Endothelial cell of umbilical vein (primary cell): ENCODE results near the gene SRRM3. TPM values are rescaled to one million over a fixed set of nuclear protein-coding genes. Genes with fewer than 3 reads are reported as not detected.

Experiments
- BruUV-seq: library from RNA; stranded (reverse); fragments of 400-500 nt; replicated peaks from 2 replicates; lab custom pipeline; 2021; lab: Mats Ljungman, UMichigan
- CTCF ChIA-PET: fragments of 300-600, 350-600 bp; sonication (Branson Sonifier 250); formaldehyde crosslinking; loops from one replicate; lab custom pipeline; 2021; ENCODE audit warnings: antibody characterized with exemption, inconsistent platforms; lab: Charles Lee
- POLR2A ChIA-PET: fragments of 300-600, 350-600 bp; sonication (Branson Sonifier 250); formaldehyde crosslinking; loops from one replicate; lab custom pipeline; 2021; ENCODE audit warnings: antibody characterized with exemption, inconsistent platforms; lab: Charles Lee
- DNase-seq: peaks from one replicate; pipeline ENCODE4 v3.0.0-alpha.2; 2011; ENCODE audit warnings: low read depth, low spot score
- FAIRE-seq: peaks from 2 replicates; lab custom pipeline; 2011; peaks lifted over from hg19 to GRCh38; lab: Jason Lieb, UNC
- H2AFZ ChIP-seq: 2 replicates; pipeline ENCODE4 v1.6.0; 2012; ENCODE audit warnings: low read depth, low read length, control low read depth, inconsistent platforms
- H3K27ac ChIP-seq: 2 replicates; pipeline ENCODE4 v1.5.1; 2011; ENCODE audit warnings: low read depth, mild to moderate bottlenecking, control low read depth, low read length, moderate library complexity; ENCODE audit not compliant: insufficient read depth
- H3K27me3 ChIP-seq, 2 experiments: 2 replicates each; pipeline versions ENCODE4 v1.6.0 to v1.6.1; 2011; ENCODE audit warnings: low read length in 2 of 2, mixed read lengths in 1 of 2; ENCODE audit not compliant: control insufficient read depth in 2 of 2, insufficient read depth in 2 of 2
- H3K36me3 ChIP-seq, 2 experiments: 2 replicates in 1 of 2; 3 replicates in 1 of 2; pipeline ENCODE4 v1.5.1; 2011; ENCODE audit warnings: low read length in 2 of 2, mild to moderate bottlenecking in 1 of 2, moderate library complexity in 1 of 2; ENCODE audit not compliant: control insufficient read depth in 2 of 2, insufficient read depth in 2 of 2; ENCODE audit errors: extremely low read depth in 1 of 2
- H3K4me1 ChIP-seq: 3 replicates; pipeline ENCODE4 v1.5.1; 2011; ENCODE audit warnings: mild to moderate bottlenecking, low read length; ENCODE audit not compliant: control insufficient read depth, insufficient read depth; ENCODE audit errors: extremely low read depth
- H3K4me2 ChIP-seq: 2 replicates; pipeline ENCODE4 v1.6.1; 2011; ENCODE audit warnings: low read length, control low read depth, mixed read lengths; ENCODE audit not compliant: insufficient read depth
- H3K4me3 ChIP-seq, 3 experiments: fragments of 200-600 bp in 1 of 3; sonication (generic), shearing (Covaris generic) in 1 of 3; replicated peaks in 1 of 3; 2 replicates each; pipeline ENCODE4 v1.5.1; 2011 to 2016; ENCODE audit warnings: control low read depth in 3 of 3, low read length in 3 of 3, mild to moderate bottlenecking in 2 of 3, inconsistent platforms in 1 of 3, low read depth in 1 of 3, moderate library complexity in 1 of 3; ENCODE audit not compliant: insufficient read depth in 1 of 3
- H3K79me2 ChIP-seq: 2 replicates; pipeline ENCODE4 v1.6.0; 2012; ENCODE audit warnings: low read length, inconsistent platforms; ENCODE audit not compliant: control insufficient read depth, insufficient read depth
- H3K9ac ChIP-seq: replicated peaks from 2 replicates; pipeline ENCODE3; 2011; ENCODE audit warnings: low read length, control low read depth; ENCODE audit not compliant: insufficient read depth; ENCODE audit errors: extremely low read depth
- H3K9me1 ChIP-seq: replicated peaks from 3 replicates; pipeline ENCODE4 v1.6.0; 2011; ENCODE audit warnings: mild to moderate bottlenecking, low read length; ENCODE audit not compliant: control insufficient read depth, insufficient read depth; ENCODE audit errors: extremely low read depth
- H3K9me3 ChIP-seq: replicated peaks from 2 replicates; pipeline ENCODE4 v1.5.1; 2012; ENCODE audit warnings: low read length, inconsistent platforms; ENCODE audit not compliant: control insufficient read depth, insufficient read depth
- H4K20me1 ChIP-seq: replicated peaks from 2 replicates; pipeline ENCODE3; 2011; ENCODE audit warnings: mild to moderate bottlenecking, low read length; ENCODE audit not compliant: control insufficient read depth, insufficient read depth; ENCODE audit errors: extremely low read depth
- EZH2 ChIP-seq: IDR thresholded peaks from 2 replicates; pipeline ENCODE4 v1.6.1; 2012; ENCODE audit warnings: borderline replicate concordance, low read depth, mild to moderate bottlenecking, moderate library complexity, low read length, inconsistent platforms; ENCODE audit not compliant: severe bottlenecking
- FOS ChIP-seq: IDR thresholded peaks from 2 replicates; pipeline ENCODE4 v1.6.1; 2011; ENCODE audit warnings: mild to moderate bottlenecking, low read length, moderate library complexity, borderline replicate concordance; ENCODE audit not compliant: insufficient read depth
- GATA2 ChIP-seq: IDR thresholded peaks from 2 replicates; pipeline ENCODE4 v1.7.0; 2011; ENCODE audit warnings: low read depth, mild to moderate bottlenecking, moderate library complexity, mixed read lengths, low read length; ENCODE audit not compliant: insufficient read length, insufficient read depth
- JUN ChIP-seq: IDR thresholded peaks from 2 replicates; pipeline ENCODE4 v1.6.1; 2011; ENCODE audit warnings: borderline replicate concordance, low read depth; ENCODE audit not compliant: insufficient read length, insufficient read depth
- MAX ChIP-seq: IDR thresholded peaks from 2 replicates; pipeline ENCODE4 v1.6.1; 2011; ENCODE audit not compliant: insufficient read depth, insufficient read length
- MYC ChIP-seq: IDR thresholded peaks from one replicate; pipeline ENCODE4 v1.6.1; 2011; ENCODE audit warnings: mild to moderate bottlenecking, low read depth, low read length
- POLR2A ChIP-seq: IDR thresholded peaks from 2 replicates; pipeline ENCODE4 v1.6.1; 2012; ENCODE audit warnings: low read depth, mild to moderate bottlenecking, control low read depth, low read length
- POLR2AphosphoS5 ChIP-seq: IDR thresholded peaks from 2 replicates; pipeline ENCODE4 v1.6.1; 2012; ENCODE audit warnings: low read depth, mild to moderate bottlenecking, control low read depth, low read length, moderate library complexity; ENCODE audit not compliant: insufficient read depth
- dilution Hi-C: fragments of 300-500 bp; cut with MboI; formaldehyde crosslinking; loops from one replicate; pipeline ENCODE4 v1.15.0; 2019; ENCODE audit warnings: low sequenced_read_pairs; ENCODE audit not compliant: extremely low pct_ligation_motif_present
- intact Hi-C: fragments of 100-400 bp; cut with micrococcal nuclease; formaldehyde crosslinking; loops from one replicate; pipeline ENCODE4 v1.10.0; 2022
- polyA plus RNA-seq, 4 experiments: library from polyadenylated mRNA; depleted of rRNA in 3 of 4; stranded (reverse) in 3 of 4; unstranded in 1 of 4; fragments of >200 nt; gene quantifications; 2 replicates each; pipeline versions ENCODE4 v1.2.1 to v1.2.3, GENCODE V29; 2011 to 2012; ENCODE audit warnings: missing spikeins in 1 of 4
- total RNA-seq: library from RNA; stranded (reverse); gene quantifications from 2 replicates; pipeline ENCODE4 v1.2.3, GENCODE V29; 2021
- TF ChIP-seq, protein P1 (sequence below), 2 donors: IDR thresholded peaks; 1 replicate in 1 of 2; 2 replicates in 1 of 2; pipeline ENCODE4 v1.5.1; 2011; ENCODE audit warnings: low read length in 2 of 2, mild to moderate bottlenecking in 2 of 2, moderate library complexity in 2 of 2, control low read depth in 1 of 2, inconsistent platforms in 1 of 2, low read depth in 1 of 2; ENCODE audit not compliant: insufficient read depth in 1 of 2; ENCODE audit errors: extremely low read depth in 1 of 2

The SRRM3 gene
- total and polyA plus RNA-seq, 2 donors (not counting 3 experiments of a cell fraction or from before 2014, with no cell fraction given), result 4.4 to 5.4 TPM

GRCh38 chr7:76222839-76223238, 21.1 kb downstream of the SRRM3 start:
- ChIA-PET CTCF (interaction anchor here (1.2 kb wide), 1 partner anchor 9 kb away, joined by 3 read pairs; no protein-coding TSS in a partner anchor), POLR2A (no interaction called here)
- H3K9ac ChIP-seq, result no peak overlapping the region
- no peak overlapping the region for H3K27ac ChIP-seq
- no peak overlapping the region for H3K4me3 ChIP-seq
- FAIRE-seq (no peak), DNase-seq (no peak)
- no peak overlapping the region for H3K4me2 ChIP-seq
- no peak overlapping the region for H2AFZ ChIP-seq
- no peaks in the 10 kb centered on the region for H3K36me3 ChIP-seq
- H3K4me1 ChIP-seq, result no peaks in the 10 kb centered on the region
- H3K9me3 ChIP-seq, result no peaks in the 10 kb centered on the region
- intact Hi-C loops (no loop called here), dilution Hi-C loops (no loop called here)
- peaks cover 0 to 6% of the 10 kb centered on the region in 2 experiments for H3K27me3 ChIP-seq
- no peaks in the 10 kb centered on the region for H3K79me2 ChIP-seq
- no peaks in the 10 kb centered on the region for H4K20me1 ChIP-seq
- TF ChIP-seq GATA2 (no peak), JUN (no peak)
- TF ChIP-seq, protein P1, sequence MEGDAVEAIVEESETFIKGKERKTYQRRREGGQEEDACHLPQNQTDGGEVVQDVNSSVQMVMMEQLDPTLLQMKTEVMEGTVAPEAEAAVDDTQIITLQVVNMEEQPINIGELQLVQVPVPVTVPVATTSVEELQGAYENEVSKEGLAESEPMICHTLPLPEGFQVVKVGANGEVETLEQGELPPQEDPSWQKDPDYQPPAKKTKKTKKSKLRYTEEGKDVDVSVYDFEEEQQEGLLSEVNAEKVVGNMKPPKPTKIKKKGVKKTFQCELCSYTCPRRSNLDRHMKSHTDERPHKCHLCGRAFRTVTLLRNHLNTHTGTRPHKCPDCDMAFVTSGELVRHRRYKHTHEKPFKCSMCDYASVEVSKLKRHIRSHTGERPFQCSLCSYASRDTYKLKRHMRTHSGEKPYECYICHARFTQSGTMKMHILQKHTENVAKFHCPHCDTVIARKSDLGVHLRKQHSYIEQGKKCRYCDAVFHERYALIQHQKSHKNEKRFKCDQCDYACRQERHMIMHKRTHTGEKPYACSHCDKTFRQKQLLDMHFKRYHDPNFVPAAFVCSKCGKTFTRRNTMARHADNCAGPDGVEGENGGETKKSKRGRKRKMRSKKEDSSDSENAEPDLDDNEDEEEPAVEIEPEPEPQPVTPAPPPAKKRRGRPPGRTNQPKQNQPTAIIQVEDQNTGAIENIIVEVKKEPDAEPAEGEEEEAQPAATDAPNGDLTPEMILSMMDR (IDR thresholded peaks at IDR 0.05; ENCODE audit: extremely low read depth in 1 of 2, insufficient read depth in 1 of 2, low read depth in 1 of 2, low read length in 2 of 2), result no peak
- H3K9me1 ChIP-seq, result no peaks in the 10 kb centered on the region
- BruUV-seq, result no TSS peak

DNA sequence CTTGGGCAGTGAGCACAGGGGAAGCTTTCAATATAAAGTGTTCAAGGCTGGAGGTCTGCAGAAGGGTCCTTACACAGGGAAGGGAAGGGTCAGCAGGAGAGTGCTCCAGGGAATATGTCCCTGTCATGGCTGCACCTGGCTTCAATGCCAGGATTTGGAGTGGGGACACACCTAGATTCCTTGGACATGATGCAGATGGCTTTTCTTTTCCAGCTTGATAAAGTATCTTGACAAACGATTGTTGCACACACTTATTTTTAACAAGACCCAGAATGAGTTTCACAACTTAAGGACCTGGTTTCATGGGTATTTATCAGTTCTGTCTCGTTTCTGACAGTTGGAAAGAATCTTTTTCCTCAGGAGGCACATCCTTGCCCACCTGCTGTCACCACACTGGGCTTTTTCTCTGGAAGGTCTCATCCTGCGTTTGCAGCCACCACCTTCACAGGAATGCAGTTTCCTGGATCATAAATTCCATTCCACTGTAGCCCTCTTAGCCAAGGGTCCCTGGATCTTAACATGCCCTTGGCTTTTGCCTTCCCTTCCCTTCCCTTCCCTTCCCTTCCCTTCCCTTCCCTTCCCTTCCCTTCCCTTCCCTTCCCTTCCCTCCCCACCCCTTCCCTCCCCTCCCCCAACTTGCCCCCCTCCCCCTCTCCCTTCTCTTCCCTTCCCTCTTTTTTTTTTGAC, 21.7 kb downstream of the SRRM3 start:
- Histone ChIP-seq H3K9me3 (no peaks in the 10 kb centered on the region), H2AFZ (no peak overlapping the region), H3K4me1 (no peaks in the 10 kb centered on the region), H3K9ac (no peak overlapping the region), H3K4me3 (no peak overlapping the region), H3K27ac (no peak overlapping the region), H3K9me1 (no peaks in the 10 kb centered on the region), H3K27me3 (peaks cover 0 to 4% of the 10 kb centered on the region in 2 experiments), H4K20me1 (no peaks in the 10 kb centered on the region), H3K4me2 (no peak overlapping the region), H3K79me2 (no peaks in the 10 kb centered on the region), H3K36me3 (no peaks in the 10 kb centered on the region)
- ChIA-PET CTCF (interaction anchor here (1.2 kb wide), 1 partner anchor 9 kb away, joined by 3 read pairs; no protein-coding TSS in a partner anchor), POLR2A (no interaction called here)
- dilution Hi-C loops (no loop called here), intact Hi-C loops (no loop called here)
- DNase-seq (no peak), FAIRE-seq (peak; percentile 58)
- TF ChIP-seq JUN (no peak), EZH2 (no peak), MAX (no peak), POLR2A (no peak), POLR2AphosphoS5 (no peak), FOS (no peak), MYC (no peak), GATA2 (no peak)
- TF ChIP-seq, protein P1 (IDR thresholded peaks at IDR 0.05; ENCODE audit: extremely low read depth in 1 of 2, insufficient read depth in 1 of 2, low read depth in 1 of 2, low read length in 2 of 2), result no peak
- BruUV-seq, result no TSS peak
